Peyer's patch (tissue), 4 donors: ENCODE results near the gene SUN2.

ENCODE experiments used
- POLR2A ChIP-seq, 2 donors: fragments of 450-650 bp; IDR thresholded peaks; one replicate each; pipeline ENCODE4 v1.5.1; 2017; ENCODE audit warnings: antibody characterized with exemption in 2 of 2, mild to moderate bottlenecking in 2 of 2, moderate library complexity in 2 of 2
- TF ChIP-seq, protein P1 (sequence below), 6 experiments: fragments of 450-650 bp in 4 of 6; fragments of 200-600 bp in 2 of 6; sonication (generic) in 1 of 6; IDR thresholded peaks; one replicate each; pipeline ENCODE4 v1.5.1; 2017 to 2019; ENCODE audit warnings: antibody characterized with exemption in 6 of 6, mild to moderate bottlenecking in 3 of 6, moderate library complexity in 1 of 6

DNA sequence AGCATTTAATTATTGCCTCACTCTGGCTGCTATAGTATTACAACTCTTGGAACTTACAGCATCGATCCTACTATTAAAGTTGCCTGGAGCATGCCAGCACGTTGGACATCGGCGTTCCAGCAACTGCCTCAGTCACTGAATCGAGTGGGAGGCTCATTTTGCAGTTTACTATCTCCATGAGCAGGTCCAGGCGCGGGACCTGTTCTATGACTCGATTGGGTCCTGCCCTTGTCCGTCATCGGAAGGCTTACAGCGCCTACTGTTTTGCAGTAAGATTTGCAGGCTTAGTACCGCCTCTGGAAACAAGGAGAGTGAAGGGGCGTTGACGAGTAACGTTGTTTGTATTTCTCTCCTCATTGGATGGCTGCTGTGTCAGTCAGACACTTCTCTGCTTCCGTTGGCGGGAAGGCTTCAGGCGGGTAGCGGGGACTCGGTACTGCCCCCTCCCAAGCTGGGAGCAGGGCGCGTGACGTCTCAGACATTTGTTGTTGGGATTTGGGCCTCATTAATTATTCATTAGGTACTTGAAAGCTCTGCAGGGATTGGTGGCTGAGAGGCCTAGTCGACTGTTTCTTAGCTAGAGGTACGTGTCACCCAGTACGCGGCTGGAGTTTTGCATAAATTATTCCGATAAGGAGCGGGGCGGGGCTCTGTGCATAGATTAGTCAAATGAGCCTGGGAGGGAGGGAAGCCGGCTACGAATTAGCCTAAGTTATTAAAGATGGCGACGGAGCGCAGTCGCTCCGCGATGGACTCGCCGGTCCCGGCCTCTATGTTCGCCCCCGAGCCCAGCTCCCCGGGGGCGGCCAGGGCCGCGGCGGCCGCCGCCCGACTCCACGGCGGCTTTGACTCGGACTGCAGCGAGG lies 50.3 kb downstream of the SUN2 start, which contains the start of gene GTPBP1:
- TF ChIP-seq, protein P1, sequence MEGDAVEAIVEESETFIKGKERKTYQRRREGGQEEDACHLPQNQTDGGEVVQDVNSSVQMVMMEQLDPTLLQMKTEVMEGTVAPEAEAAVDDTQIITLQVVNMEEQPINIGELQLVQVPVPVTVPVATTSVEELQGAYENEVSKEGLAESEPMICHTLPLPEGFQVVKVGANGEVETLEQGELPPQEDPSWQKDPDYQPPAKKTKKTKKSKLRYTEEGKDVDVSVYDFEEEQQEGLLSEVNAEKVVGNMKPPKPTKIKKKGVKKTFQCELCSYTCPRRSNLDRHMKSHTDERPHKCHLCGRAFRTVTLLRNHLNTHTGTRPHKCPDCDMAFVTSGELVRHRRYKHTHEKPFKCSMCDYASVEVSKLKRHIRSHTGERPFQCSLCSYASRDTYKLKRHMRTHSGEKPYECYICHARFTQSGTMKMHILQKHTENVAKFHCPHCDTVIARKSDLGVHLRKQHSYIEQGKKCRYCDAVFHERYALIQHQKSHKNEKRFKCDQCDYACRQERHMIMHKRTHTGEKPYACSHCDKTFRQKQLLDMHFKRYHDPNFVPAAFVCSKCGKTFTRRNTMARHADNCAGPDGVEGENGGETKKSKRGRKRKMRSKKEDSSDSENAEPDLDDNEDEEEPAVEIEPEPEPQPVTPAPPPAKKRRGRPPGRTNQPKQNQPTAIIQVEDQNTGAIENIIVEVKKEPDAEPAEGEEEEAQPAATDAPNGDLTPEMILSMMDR (IDR thresholded peaks at IDR 0.05): peak in 3 of 6 experiments; percentile 11 to 33 (median 25)
- TF ChIP-seq POLR2A (IDR thresholded peaks at IDR 0.05): peak; percentile 89 to 97
